SK-N-SH (cell line): ENCODE data around the gene ZC4H2. TPM values are rescaled to one million over a fixed set of nuclear protein-coding genes. Genes with fewer than 3 reads are reported as not detected.
A peak's percentile ranks its signal among the peaks of the same experiment; 100 is the strongest.

Source experiments
- CTCF ChIA-PET: fragments of 300-600, 350-600 bp; formaldehyde crosslinking; extraction: SDS; loops from one replicate; lab custom pipeline; 2021; lab: Yijun Ruan, JAX
- POLR2A ChIA-PET: fragments of 350-600 bp; sonication (Branson Sonifier 250); formaldehyde crosslinking; extraction: SDS; loops from one replicate; lab custom pipeline; 2020; ENCODE audit warnings: antibody characterized with exemption, inconsistent platforms; lab: Yijun Ruan, JAX
- DNase-seq: peaks from one replicate; pipeline ENCODE4 v3.0.0; 2012
- H2AFZ ChIP-seq: fragments of 200-600 bp; sonication (generic); 2 replicates; pipeline ENCODE4 v1.8.1; 2016; ENCODE audit warnings: antibody characterized with exemption, mild to moderate bottlenecking, low read depth
- H3F3A ChIP-seq: fragments of 200-600 bp; sonication (generic); replicated peaks from 2 replicates; pipeline ENCODE3; 2016; ENCODE audit warnings: antibody characterized with exemption, mild to moderate bottlenecking; ENCODE audit not compliant: insufficient read depth
- H3K27ac ChIP-seq, 2 experiments: fragments of 200-500 bp in 1 of 2; fragments of 200-600 bp in 1 of 2; sonication (Bioruptor generic) in 1 of 2; sonication (generic), shearing (Covaris generic) in 1 of 2; 2 replicates each; pipeline versions ENCODE4 v1.5.1 to v1.6.1; 2014 to 2016; ENCODE audit warnings: low read depth in 2 of 2, inconsistent platforms in 1 of 2, low read length in 1 of 2, mild to moderate bottlenecking in 1 of 2, mixed read lengths in 1 of 2
- H3K27me3 ChIP-seq: fragments of 200-600 bp; sonication (generic), shearing (Covaris generic); 2 replicates; pipeline ENCODE4 v1.6.1; 2016; ENCODE audit warnings: mixed run types; ENCODE audit not compliant: insufficient read depth
- H3K36me3 ChIP-seq, 2 experiments: fragments of 200-500 bp in 1 of 2; fragments of 200-600 bp in 1 of 2; sonication (Bioruptor generic) in 1 of 2; sonication (generic) in 1 of 2; replicated peaks in 1 of 2; 2 replicates each; pipeline versions ENCODE3 to v1.5.1; 2014 to 2016; ENCODE audit warnings: low read length in 1 of 2, mild to moderate bottlenecking in 1 of 2; ENCODE audit not compliant: insufficient read depth in 2 of 2, control insufficient read depth in 1 of 2
- H3K4me1 ChIP-seq, 2 experiments: fragments of 200-500 bp in 1 of 2; fragments of 200-600 bp in 1 of 2; sonication (Bioruptor generic) in 1 of 2; sonication (generic), shearing (Covaris generic) in 1 of 2; 2 replicates each; pipeline versions ENCODE4 v1.5.1 to v1.6.1; 2014 to 2016; ENCODE audit warnings: low read depth in 1 of 2, low read length in 1 of 2, mixed run types in 1 of 2; ENCODE audit not compliant: insufficient read depth in 2 of 2, control insufficient read depth in 1 of 2
- H3K4me2 ChIP-seq: fragments of 200-600 bp; sonication (generic), shearing (Covaris generic); 2 replicates; pipeline ENCODE4 v1.6.1; 2017; ENCODE audit warnings: mixed run types
- H3K4me3 ChIP-seq, 2 experiments: fragments of 200-500 bp in 1 of 2; fragments of 200-600 bp in 1 of 2; sonication (Bioruptor generic) in 1 of 2; sonication (generic), shearing (Covaris generic) in 1 of 2; 2 replicates each; pipeline versions ENCODE4 v1.5.1 to v1.8.1; 2014 to 2016; ENCODE audit warnings: low read depth in 2 of 2, inconsistent platforms in 1 of 2, low read length in 1 of 2, mild to moderate bottlenecking in 1 of 2, mixed read lengths in 1 of 2, moderate library complexity in 1 of 2
- H3K79me2 ChIP-seq: fragments of 200-600 bp; sonication (generic); 2 replicates; pipeline ENCODE4 v1.8.1; 2017; ENCODE audit warnings: mild to moderate bottlenecking; ENCODE audit not compliant: insufficient read depth
- H3K9ac ChIP-seq: fragments of 200-600 bp; sonication (generic); 2 replicates; pipeline ENCODE4 v1.6.1; 2017; ENCODE audit warnings: mixed run types
- H3K9me2 ChIP-seq: fragments of 200-600 bp; sonication (generic); 2 replicates; pipeline ENCODE4 v1.6.1; 2017; ENCODE audit warnings: mixed run types
- H3K9me3 ChIP-seq: fragments of 200-600 bp; sonication (generic); 2 replicates; pipeline ENCODE4 v1.6.1; 2017; ENCODE audit warnings: mixed run types, mild to moderate bottlenecking, moderate library complexity
- H4K20me1 ChIP-seq: fragments of 200-600 bp; sonication (generic); 2 replicates; pipeline ENCODE4 v1.6.1; 2017; ENCODE audit warnings: mild to moderate bottlenecking, mixed run types; ENCODE audit not compliant: insufficient read depth
- CHD2 ChIP-seq: fragments of 150-350 bp; IDR thresholded peaks from 2 replicates; pipeline ENCODE4 v1.6.1; 2018; ENCODE audit warnings: low read length; ENCODE audit not compliant: partially characterized antibody
- EP300 ChIP-seq, 2 experiments: IDR thresholded peaks; 2 replicates each; pipeline versions ENCODE4 v1.4.0 to v1.6.1; 2012; ENCODE audit warnings: borderline replicate concordance in 1 of 2, low read depth in 1 of 2, low read length in 1 of 2
- EZH2phosphoT487 ChIP-seq: fragments of 200-600 bp; sonication (generic); IDR thresholded peaks from 2 replicates; pipeline ENCODE4 v1.6.1; 2017; ENCODE audit warnings: low read depth, mixed run types, mild to moderate bottlenecking, antibody characterized with exemption, moderate library complexity, borderline replicate concordance
- FOXJ3 ChIP-seq: sonication (generic); formaldehyde crosslinking; IDR thresholded peaks from 2 replicates; pipeline ENCODE4 v1.5.1; 2020; ENCODE audit warnings: mild to moderate bottlenecking, missing genetic modification reagents
- GATA2 ChIP-seq: sonication (generic); formaldehyde crosslinking; IDR thresholded peaks from 2 replicates; pipeline ENCODE4 v1.5.0; 2020; ENCODE audit warnings: mild to moderate bottlenecking, missing genetic modification reagents
- MAX ChIP-seq: IDR thresholded peaks from 2 replicates; pipeline ENCODE4 v1.4.0; 2012; ENCODE audit warnings: low read depth
- MEF2A ChIP-seq: IDR thresholded peaks from 2 replicates; pipeline ENCODE4 v1.4.0; 2012; ENCODE audit warnings: low read depth, borderline replicate concordance
- RCOR1 ChIP-seq: fragments of 150-350 bp; IDR thresholded peaks from 2 replicates; pipeline ENCODE4 v1.6.1; 2017; ENCODE audit warnings: antibody characterized with exemption, low read length
- SIN3A ChIP-seq: IDR thresholded peaks from 2 replicates; pipeline ENCODE4 v1.6.1; 2012; ENCODE audit warnings: low read depth, mild to moderate bottlenecking, low read length, moderate library complexity, borderline replicate concordance
- SMC3 ChIP-seq: IDR thresholded peaks from 2 replicates; pipeline ENCODE4 v1.6.1; 2012; ENCODE audit warnings: low read depth, low read length, improper control_type of control experiment
- USF1 ChIP-seq: IDR thresholded peaks from 2 replicates; pipeline ENCODE4 v1.4.0; 2012; ENCODE audit warnings: low read depth, borderline replicate concordance
- YY1 ChIP-seq: IDR thresholded peaks from 2 replicates; pipeline ENCODE4 v1.4.0; 2012; ENCODE audit warnings: low read depth, mild to moderate bottlenecking
- WGBS: methylation state at CpG from one replicate; pipeline ENCODE4 v1.1.6; 2017; ENCODE audit warnings: low lambda C conversion rate; 5-methylcytosine and 5-hydroxymethylcytosine counted together
- polyA plus RNA-seq, 3 experiments: library from polyadenylated mRNA; depleted of rRNA; stranded (reverse); fragments of >200 nt; gene quantifications; 2 replicates each; pipeline ENCODE4 v1.2.3, GENCODE V29; 2012
- TF ChIP-seq, protein P1 (sequence below): IDR thresholded peaks from 2 replicates; pipeline ENCODE4 v1.6.1; 2012; ENCODE audit warnings: mild to moderate bottlenecking, low read depth, low read length, moderate library complexity

ZC4H2 gene
- polyA plus RNA-seq, 1 of the 3 experiments (the other 2 are of a cell fraction) = 17.2 TPM

- Histone ChIP-seq H3F3A (no peaks in the 10 kb centered on the region), H3K4me1 (peaks cover 0 to 3% of the 10 kb centered on the region in 2 experiments; a peak in 1 of 4 replicates), H3K9ac (no peak overlapping the region)
- no peak for DNase-seq
- CTCF ChIA-PET = no interaction called here
- no peak for TF ChIP-seq USF1
- TF ChIP-seq MEF2A = no peak
- no peak for TF ChIP-seq GATA2 (CRISPR knock-in tag)
- no peak for TF ChIP-seq SMC3
- TF ChIP-seq SIN3A = no peak
- TF ChIP-seq MAX = no peak
- no peak for TF ChIP-seq EP300 (IDR thresholded peaks at IDR 0.05; ENCODE audit: borderline replicate concordance in 1 of 2, low read depth in 1 of 2, low read length in 1 of 2)
- TF ChIP-seq, all 33 proteins: peak for 0
- no peaks in the 10 kb centered on the region for H4K20me1 ChIP-seq
- H2AFZ ChIP-seq = peak overlapping the region; percentile 73; the same call in 1 of the 2 replicates
- peaks cover 11% of the 10 kb centered on the region for H3K79me2 ChIP-seq
- 2% methylated on average over 11 of the region's 11 CpGs for WGBS
- H3K9me3 ChIP-seq = no peaks in the 10 kb centered on the region
- H3K4me2 ChIP-seq = peak overlapping the region; percentile 70
- H3K36me3 ChIP-seq = no peaks in the 10 kb centered on the region
- no peaks in the 10 kb centered on the region for H3K9me2 ChIP-seq
- peak overlapping the region; percentile 58 to 74 for H3K4me3 ChIP-seq
- POLR2A ChIA-PET = no interaction called here
- no peak overlapping the region; a peak in 1 of 4 replicates for H3K27ac ChIP-seq
- H3K27me3 ChIP-seq = no peaks in the 10 kb centered on the region
Measured at GRCh38 chrX:64976673-64977040, 407 bp upstream of the ZC4H2 start.

- POLR2A ChIA-PET = interaction anchor here (1.3 kb wide), 1 partner anchor 60 kb away, joined by 5 read pairs; the partner anchor contains the start of gene ZC3H12B
- H3K4me2 ChIP-seq = peak overlapping the region; percentile 70
- H3K4me1 ChIP-seq = peaks cover 0 to 3% of the 10 kb centered on the region in 2 experiments; a peak in 1 of 4 replicates
- peak overlapping the region; percentile 58 to 74 for H3K4me3 ChIP-seq
- CTCF ChIA-PET = interaction anchor here (1.7 kb wide), 1 partner anchor 42 kb away, joined by 4 read pairs; no protein-coding TSS in a partner anchor
- no peaks in the 10 kb centered on the region for H3K9me3 ChIP-seq
- peak overlapping the region in 1 of 2 experiments; percentile 54; a peak in 2 of 4 replicates for H3K27ac ChIP-seq
- H2AFZ ChIP-seq = peak overlapping the region; percentile 73
- H4K20me1 ChIP-seq = no peaks in the 10 kb centered on the region
- H3K27me3 ChIP-seq = no peaks in the 10 kb centered on the region
- peaks cover 11% of the 10 kb centered on the region for H3K79me2 ChIP-seq
- TF ChIP-seq EP300 (IDR thresholded peaks at IDR 0.05; ENCODE audit: borderline replicate concordance in 1 of 2, low read depth in 1 of 2, low read length in 1 of 2) (no peak), YY1 (no peak), FOXJ3 (CRISPR knock-in tag) (no peak), EZH2phosphoT487 (no peak), RCOR1 (no peak), MAX (no peak), SMC3 (no peak), SIN3A (no peak), CHD2 (no peak)
- TF ChIP-seq, protein P1, sequence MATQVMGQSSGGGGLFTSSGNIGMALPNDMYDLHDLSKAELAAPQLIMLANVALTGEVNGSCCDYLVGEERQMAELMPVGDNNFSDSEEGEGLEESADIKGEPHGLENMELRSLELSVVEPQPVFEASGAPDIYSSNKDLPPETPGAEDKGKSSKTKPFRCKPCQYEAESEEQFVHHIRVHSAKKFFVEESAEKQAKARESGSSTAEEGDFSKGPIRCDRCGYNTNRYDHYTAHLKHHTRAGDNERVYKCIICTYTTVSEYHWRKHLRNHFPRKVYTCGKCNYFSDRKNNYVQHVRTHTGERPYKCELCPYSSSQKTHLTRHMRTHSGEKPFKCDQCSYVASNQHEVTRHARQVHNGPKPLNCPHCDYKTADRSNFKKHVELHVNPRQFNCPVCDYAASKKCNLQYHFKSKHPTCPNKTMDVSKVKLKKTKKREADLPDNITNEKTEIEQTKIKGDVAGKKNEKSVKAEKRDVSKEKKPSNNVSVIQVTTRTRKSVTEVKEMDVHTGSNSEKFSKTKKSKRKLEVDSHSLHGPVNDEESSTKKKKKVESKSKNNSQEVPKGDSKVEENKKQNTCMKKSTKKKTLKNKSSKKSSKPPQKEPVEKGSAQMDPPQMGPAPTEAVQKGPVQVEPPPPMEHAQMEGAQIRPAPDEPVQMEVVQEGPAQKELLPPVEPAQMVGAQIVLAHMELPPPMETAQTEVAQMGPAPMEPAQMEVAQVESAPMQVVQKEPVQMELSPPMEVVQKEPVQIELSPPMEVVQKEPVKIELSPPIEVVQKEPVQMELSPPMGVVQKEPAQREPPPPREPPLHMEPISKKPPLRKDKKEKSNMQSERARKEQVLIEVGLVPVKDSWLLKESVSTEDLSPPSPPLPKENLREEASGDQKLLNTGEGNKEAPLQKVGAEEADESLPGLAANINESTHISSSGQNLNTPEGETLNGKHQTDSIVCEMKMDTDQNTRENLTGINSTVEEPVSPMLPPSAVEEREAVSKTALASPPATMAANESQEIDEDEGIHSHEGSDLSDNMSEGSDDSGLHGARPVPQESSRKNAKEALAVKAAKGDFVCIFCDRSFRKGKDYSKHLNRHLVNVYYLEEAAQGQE = no peak
- peak overlapping the region; percentile 50; the same call in 1 of the 2 replicates for H3K9ac ChIP-seq
- 4% methylated on average over 24 of the region's 24 CpGs for WGBS
- H3K36me3 ChIP-seq = no peaks in the 10 kb centered on the region
- no peaks in the 10 kb centered on the region for H3K9me2 ChIP-seq
- peak; percentile 46 for DNase-seq
- H3F3A ChIP-seq = no peaks in the 10 kb centered on the region
Measured at GRCh38 chrX:64975491-64975890, 759 bp downstream of the ZC4H2 start.
